HepG2 (cell line): ENCODE data around the gene POFUT1. TPM values are rescaled to one million over a fixed set of nuclear protein-coding genes. Genes with fewer than 3 reads are reported as not detected.

ENCODE experiments used
- HOXD1 ChIP-seq: sonication (generic); formaldehyde crosslinking; IDR thresholded peaks from 2 replicates; pipeline ENCODE4 v1.5.0; 2020; ENCODE audit warnings: missing genetic modification reagents
- MEIS2 ChIP-seq: sonication (generic); formaldehyde crosslinking; IDR thresholded peaks from 2 replicates; pipeline ENCODE4 v1.9.0; 2021; ENCODE audit warnings: mild to moderate bottlenecking, missing genetic modification reagents
- NFIB ChIP-seq: sonication (generic); formaldehyde crosslinking; IDR thresholded peaks from 2 replicates; pipeline ENCODE4 v1.9.0; 2021; ENCODE audit warnings: missing genetic modification reagents, mild to moderate bottlenecking, borderline replicate concordance
- RBM22 ChIP-seq: fragments of 200-400 bp; formaldehyde crosslinking; optimal IDR thresholded peaks from 2 replicates; pipeline ENCODE3; 2017; ENCODE audit warnings: mild to moderate bottlenecking, low read length, moderate library complexity
- SNAI1 ChIP-seq: sonication (generic); formaldehyde crosslinking; IDR thresholded peaks from 2 replicates; pipeline ENCODE4 v1.5.0; 2020; ENCODE audit warnings: mild to moderate bottlenecking, missing genetic modification reagents, borderline replicate concordance
- SUZ12 ChIP-seq: fragments of 150-350 bp; IDR thresholded peaks from 2 replicates; pipeline ENCODE4 v1.6.1; 2014; ENCODE audit warnings: low read depth, low read length
- SYNCRIP ChIP-seq: fragments of 200-400 bp; formaldehyde crosslinking; IDR thresholded peaks from 2 replicates; pipeline ENCODE4 v1.6.1; 2018; ENCODE audit warnings: mild to moderate bottlenecking, low read depth, low read length; ENCODE audit not compliant: insufficient read depth
- ZNF121 ChIP-seq: sonication (generic); formaldehyde crosslinking; IDR thresholded peaks from 2 replicates; pipeline ENCODE4 v1.5.0; 2020; ENCODE audit warnings: mild to moderate bottlenecking, missing genetic modification reagents
- ZSCAN9 ChIP-seq: IDR thresholded peaks from 2 replicates; pipeline ENCODE4 v1.6.1; 2016; ENCODE audit warnings: borderline replicate concordance
- polyA plus RNA-seq, 8 experiments: library from polyadenylated mRNA; depleted of rRNA in 3 of 8; stranded (reverse) in 7 of 8; unstranded in 1 of 8; fragments of >200 nt; fragmentation: Illumina TruSeq in 4 of 8; extraction: Trizol in 4 of 8; gene quantifications; 2 replicates each; pipeline versions ENCODE4 v1.2.1 to v1.2.3, GENCODE V29; 2011 to 2016; ENCODE audit warnings: low read depth in 4 of 8, missing spikeins in 1 of 8, mixed read lengths in 1 of 8; ENCODE audit not compliant: insufficient read depth in 1 of 8
- total RNA-seq, 5 experiments: library from RNA; depleted of rRNA; stranded (reverse); fragments of >200 nt; fragmentation: Illumina TruSeq; extraction: Trizol; gene quantifications; 2 replicates each; pipeline ENCODE4 v1.2.3, GENCODE V29; 2016; ENCODE audit warnings: low read depth in 1 of 5
- TF ChIP-seq, protein P1 (sequence below): sonication (generic); formaldehyde crosslinking; IDR thresholded peaks from 2 replicates; pipeline ENCODE4 v1.4.0; 2020; ENCODE audit warnings: mild to moderate bottlenecking, missing genetic modification reagents, borderline replicate concordance
- TF ChIP-seq, protein P2 (sequence below): IDR thresholded peaks from 2 replicates; pipeline ENCODE4 v1.6.1; 2016; ENCODE audit warnings: missing compliant biosample characterization, missing genetic modification reagents, borderline replicate concordance
- TF ChIP-seq, protein P3 (sequence below): sonication (generic); formaldehyde crosslinking; IDR thresholded peaks from 2 replicates; pipeline ENCODE4 v1.4.0; 2020; ENCODE audit warnings: missing genetic modification reagents

The POFUT1 gene
- total and polyA plus RNA-seq, 2 of the 13 experiments (the other 11 are each of a cell fraction or from before 2014, with no cell fraction given) = 35.5 to 58.3 TPM

DNA sequence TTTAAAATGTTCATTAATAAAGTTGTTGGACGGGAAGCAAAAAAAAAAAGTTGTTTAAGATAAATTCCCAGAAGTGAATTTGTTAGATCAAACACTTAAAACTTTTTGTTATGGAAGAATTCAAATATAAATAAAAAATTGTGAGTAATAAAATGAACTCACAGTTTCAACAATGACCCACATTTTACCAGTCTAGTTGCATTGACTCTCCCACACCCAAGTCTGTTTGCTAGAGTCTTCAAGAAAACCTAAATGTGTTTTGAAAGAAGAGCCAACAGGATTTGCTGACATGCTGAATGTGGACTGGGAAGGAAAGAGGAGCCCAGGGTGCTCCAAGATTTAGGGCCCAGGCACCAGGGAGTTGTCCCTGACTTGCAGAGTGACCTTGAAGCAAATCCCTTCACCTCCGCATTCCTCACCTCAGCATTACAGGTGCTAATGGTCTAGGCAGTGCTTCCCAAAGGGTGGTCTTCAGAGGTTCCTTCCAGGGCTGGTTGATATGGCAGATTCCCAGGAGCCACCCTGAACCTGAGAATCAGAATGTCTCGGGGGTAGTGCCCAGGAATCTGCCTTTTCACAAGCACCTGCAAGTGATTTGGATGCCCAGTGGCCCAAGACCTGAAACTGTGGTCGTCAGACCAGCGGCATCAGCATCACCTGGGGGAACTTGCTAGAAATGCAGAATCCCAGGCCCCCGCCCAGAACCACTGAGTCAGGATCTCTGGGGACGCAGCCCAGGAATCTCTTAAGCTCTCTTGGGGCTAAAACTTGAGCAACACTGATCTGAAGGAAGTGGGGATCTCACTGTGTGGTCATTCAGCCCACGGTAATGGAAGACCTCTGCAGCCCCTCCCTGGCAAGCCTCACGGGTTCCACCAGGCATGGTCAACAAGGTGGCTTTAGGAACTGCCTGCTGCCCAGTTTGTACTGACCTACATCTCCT, 31.1 kb downstream of the POFUT1 start (continued):
- TF ChIP-seq, protein P1, sequence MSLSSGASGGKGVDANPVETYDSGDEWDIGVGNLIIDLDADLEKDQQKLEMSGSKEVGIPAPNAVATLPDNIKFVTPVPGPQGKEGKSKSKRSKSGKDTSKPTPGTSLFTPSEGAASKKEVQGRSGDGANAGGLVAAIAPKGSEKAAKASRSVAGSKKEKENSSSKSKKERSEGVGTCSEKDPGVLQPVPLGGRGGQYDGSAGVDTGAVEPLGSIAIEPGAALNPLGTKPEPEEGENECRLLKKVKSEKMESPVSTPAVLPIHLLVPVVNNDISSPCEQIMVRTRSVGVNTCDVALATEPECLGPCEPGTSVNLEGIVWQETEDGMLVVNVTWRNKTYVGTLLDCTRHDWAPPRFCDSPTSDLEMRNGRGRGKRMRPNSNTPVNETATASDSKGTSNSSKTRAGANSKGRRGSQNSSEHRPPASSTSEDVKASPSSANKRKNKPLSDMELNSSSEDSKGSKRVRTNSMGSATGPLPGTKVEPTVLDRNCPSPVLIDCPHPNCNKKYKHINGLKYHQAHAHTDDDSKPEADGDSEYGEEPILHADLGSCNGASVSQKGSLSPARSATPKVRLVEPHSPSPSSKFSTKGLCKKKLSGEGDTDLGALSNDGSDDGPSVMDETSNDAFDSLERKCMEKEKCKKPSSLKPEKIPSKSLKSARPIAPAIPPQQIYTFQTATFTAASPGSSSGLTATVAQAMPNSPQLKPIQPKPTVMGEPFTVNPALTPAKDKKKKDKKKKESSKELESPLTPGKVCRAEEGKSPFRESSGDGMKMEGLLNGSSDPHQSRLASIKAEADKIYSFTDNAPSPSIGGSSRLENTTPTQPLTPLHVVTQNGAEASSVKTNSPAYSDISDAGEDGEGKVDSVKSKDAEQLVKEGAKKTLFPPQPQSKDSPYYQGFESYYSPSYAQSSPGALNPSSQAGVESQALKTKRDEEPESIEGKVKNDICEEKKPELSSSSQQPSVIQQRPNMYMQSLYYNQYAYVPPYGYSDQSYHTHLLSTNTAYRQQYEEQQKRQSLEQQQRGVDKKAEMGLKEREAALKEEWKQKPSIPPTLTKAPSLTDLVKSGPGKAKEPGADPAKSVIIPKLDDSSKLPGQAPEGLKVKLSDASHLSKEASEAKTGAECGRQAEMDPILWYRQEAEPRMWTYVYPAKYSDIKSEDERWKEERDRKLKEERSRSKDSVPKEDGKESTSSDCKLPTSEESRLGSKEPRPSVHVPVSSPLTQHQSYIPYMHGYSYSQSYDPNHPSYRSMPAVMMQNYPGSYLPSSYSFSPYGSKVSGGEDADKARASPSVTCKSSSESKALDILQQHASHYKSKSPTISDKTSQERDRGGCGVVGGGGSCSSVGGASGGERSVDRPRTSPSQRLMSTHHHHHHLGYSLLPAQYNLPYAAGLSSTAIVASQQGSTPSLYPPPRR (CRISPR knock-in tag) = no peak
- no peak for TF ChIP-seq MEIS2
- TF ChIP-seq SNAI1 (CRISPR knock-in tag) = no peak
- no peak for TF ChIP-seq HOXD1 (CRISPR knock-in tag)
- TF ChIP-seq SYNCRIP = no peak
- TF ChIP-seq, protein P2, sequence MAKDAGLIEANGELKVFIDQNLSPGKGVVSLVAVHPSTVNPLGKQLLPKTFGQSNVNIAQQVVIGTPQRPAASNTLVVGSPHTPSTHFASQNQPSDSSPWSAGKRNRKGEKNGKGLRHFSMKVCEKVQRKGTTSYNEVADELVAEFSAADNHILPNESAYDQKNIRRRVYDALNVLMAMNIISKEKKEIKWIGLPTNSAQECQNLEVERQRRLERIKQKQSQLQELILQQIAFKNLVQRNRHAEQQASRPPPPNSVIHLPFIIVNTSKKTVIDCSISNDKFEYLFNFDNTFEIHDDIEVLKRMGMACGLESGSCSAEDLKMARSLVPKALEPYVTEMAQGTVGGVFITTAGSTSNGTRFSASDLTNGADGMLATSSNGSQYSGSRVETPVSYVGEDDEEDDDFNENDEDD (CRISPR knock-in tag) = no peak
- TF ChIP-seq RBM22 = peak; percentile 74
- TF ChIP-seq, protein P3, sequence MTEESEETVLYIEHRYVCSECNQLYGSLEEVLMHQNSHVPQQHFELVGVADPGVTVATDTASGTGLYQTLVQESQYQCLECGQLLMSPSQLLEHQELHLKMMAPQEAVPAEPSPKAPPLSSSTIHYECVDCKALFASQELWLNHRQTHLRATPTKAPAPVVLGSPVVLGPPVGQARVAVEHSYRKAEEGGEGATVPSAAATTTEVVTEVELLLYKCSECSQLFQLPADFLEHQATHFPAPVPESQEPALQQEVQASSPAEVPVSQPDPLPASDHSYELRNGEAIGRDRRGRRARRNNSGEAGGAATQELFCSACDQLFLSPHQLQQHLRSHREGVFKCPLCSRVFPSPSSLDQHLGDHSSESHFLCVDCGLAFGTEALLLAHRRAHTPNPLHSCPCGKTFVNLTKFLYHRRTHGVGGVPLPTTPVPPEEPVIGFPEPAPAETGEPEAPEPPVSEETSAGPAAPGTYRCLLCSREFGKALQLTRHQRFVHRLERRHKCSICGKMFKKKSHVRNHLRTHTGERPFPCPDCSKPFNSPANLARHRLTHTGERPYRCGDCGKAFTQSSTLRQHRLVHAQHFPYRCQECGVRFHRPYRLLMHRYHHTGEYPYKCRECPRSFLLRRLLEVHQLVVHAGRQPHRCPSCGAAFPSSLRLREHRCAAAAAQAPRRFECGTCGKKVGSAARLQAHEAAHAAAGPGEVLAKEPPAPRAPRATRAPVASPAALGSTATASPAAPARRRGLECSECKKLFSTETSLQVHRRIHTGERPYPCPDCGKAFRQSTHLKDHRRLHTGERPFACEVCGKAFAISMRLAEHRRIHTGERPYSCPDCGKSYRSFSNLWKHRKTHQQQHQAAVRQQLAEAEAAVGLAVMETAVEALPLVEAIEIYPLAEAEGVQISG (CRISPR knock-in tag) = no peak
- TF ChIP-seq SUZ12 = no peak
- TF ChIP-seq NFIB (CRISPR knock-in tag) = no peak
- TF ChIP-seq ZSCAN9 (CRISPR knock-in tag) = no peak
- TF ChIP-seq ZNF121 (CRISPR knock-in tag) = 0 out of 2 replicates have a peak, but pooled peaks have one; percentile 8
